Transverse colon (tissue), 4 donors: Measurements from ENCODE around the gene TOLLIP.

Experiments used
- EP300 ChIP-seq: sonication (generic); formaldehyde crosslinking; IDR thresholded peaks from one replicate; pipeline ENCODE4 v1.6.1; 2017; ENCODE audit warnings: antibody characterized with exemption, low read depth
- POLR2A ChIP-seq: fragments of 450-650 bp; IDR thresholded peaks from one replicate; pipeline ENCODE4 v1.6.1; 2016; ENCODE audit warnings: antibody characterized with exemption, mild to moderate bottlenecking, moderate library complexity
- POLR2AphosphoS5 ChIP-seq, 3 donors: sonication (generic); formaldehyde crosslinking; IDR thresholded peaks; one replicate each; pipeline ENCODE4 v1.6.1; 2016; ENCODE audit warnings: antibody characterized with exemption in 3 of 3
- TF ChIP-seq, protein P1 (sequence below), 5 experiments: fragments of 200-600 bp in 3 of 5; fragments of 450-650 bp in 2 of 5; sonication (generic) in 3 of 5; IDR thresholded peaks; 1 replicate in 2 of 5; 2 replicates in 3 of 5; pipeline ENCODE4 v1.5.1; 2016 to 2017; ENCODE audit warnings: antibody characterized with exemption in 5 of 5, inconsistent platforms in 3 of 5, mild to moderate bottlenecking in 2 of 5, moderate library complexity in 1 of 5

DNA sequence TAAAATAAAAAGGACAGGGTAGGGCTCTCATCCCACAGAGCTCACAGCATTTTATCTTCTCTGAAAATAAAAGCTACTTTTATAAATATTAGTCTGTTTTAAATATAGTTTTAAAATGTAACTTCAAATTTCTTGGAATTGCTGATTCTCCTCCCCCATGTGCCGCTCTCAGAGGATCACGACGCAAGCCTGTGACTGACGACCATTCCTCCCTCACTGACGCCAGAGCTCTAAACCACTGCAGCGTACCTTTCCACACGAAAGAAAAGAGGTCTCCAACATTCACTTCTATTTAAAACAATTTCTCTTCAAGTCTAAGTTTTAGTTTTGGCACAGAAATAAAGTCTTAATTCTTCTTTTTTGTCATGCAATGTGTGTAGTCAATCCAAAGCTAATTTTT, 9.3 kb downstream of the TOLLIP start:
- no peak for TF ChIP-seq POLR2A
- TF ChIP-seq, protein P1, sequence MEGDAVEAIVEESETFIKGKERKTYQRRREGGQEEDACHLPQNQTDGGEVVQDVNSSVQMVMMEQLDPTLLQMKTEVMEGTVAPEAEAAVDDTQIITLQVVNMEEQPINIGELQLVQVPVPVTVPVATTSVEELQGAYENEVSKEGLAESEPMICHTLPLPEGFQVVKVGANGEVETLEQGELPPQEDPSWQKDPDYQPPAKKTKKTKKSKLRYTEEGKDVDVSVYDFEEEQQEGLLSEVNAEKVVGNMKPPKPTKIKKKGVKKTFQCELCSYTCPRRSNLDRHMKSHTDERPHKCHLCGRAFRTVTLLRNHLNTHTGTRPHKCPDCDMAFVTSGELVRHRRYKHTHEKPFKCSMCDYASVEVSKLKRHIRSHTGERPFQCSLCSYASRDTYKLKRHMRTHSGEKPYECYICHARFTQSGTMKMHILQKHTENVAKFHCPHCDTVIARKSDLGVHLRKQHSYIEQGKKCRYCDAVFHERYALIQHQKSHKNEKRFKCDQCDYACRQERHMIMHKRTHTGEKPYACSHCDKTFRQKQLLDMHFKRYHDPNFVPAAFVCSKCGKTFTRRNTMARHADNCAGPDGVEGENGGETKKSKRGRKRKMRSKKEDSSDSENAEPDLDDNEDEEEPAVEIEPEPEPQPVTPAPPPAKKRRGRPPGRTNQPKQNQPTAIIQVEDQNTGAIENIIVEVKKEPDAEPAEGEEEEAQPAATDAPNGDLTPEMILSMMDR (IDR thresholded peaks at IDR 0.05), result no peak
- no peak for TF ChIP-seq POLR2AphosphoS5 (IDR thresholded peaks at IDR 0.05)
- no peak for TF ChIP-seq EP300
